ES-I3 (cell line): Measurements from ENCODE around the gene MEX3D.

ENCODE experiments used
- H3K36me3 ChIP-seq: 2 replicates; pipeline ENCODE4 v1.6.1; 2013; ENCODE audit warnings: mild to moderate bottlenecking, low read length, control low read depth, moderate library complexity; ENCODE audit not compliant: insufficient read depth
- H3K4me1 ChIP-seq: 2 replicates; pipeline ENCODE4 v1.6.1; 2013; ENCODE audit warnings: mild to moderate bottlenecking, control low read depth, low read length; ENCODE audit not compliant: insufficient read depth
- H3K9ac ChIP-seq: 2 replicates; pipeline ENCODE4 v1.6.1; 2013; ENCODE audit warnings: low read depth, mild to moderate bottlenecking, low read length, moderate library complexity
- H3K9me3 ChIP-seq: 2 replicates; pipeline ENCODE4 v1.6.1; 2013; ENCODE audit warnings: mild to moderate bottlenecking, low read length, moderate library complexity; ENCODE audit not compliant: control insufficient read depth, insufficient read depth

The MEX3D gene

DNA sequence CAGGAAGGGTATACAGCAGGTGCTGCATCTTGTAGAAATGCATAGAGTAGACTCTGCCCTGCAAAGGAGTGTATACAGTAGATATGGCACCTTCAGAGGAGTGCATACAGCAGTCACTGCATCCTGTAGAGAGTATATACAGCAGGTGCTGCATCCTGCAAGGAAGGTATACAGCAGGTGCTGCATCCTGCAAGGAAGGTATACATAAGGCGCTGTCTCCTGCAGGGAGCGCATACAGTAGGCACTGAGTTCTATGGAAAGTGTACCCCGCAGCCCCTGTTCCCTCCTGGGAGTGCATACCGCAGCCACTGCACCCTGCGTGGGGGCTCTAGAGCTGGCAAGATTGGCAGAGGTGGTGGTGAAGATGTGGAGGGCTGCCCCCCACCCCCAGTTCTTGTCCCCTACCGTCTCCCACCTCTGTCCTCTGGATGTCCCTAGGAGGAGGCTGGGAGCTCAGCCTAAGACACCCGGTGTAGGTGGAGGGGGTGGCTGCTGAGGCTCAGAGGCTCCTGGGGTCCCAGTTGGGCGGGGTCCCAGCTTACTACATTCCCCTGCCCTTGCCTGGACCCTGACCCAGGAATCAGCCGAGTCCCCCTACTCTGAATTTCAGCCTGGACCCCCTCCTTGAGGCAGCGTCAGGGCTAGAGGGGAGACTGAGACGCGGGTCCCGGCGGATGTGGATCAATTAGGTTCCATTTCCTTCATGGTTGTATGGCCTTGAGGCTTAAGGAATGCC, 53.0 kb downstream of the MEX3D start:
- Histone ChIP-seq H3K9ac (no peak overlapping the region), H3K9me3 (no peaks in the 10 kb centered on the region), H3K36me3 (no peaks in the 10 kb centered on the region), H3K4me1 (no peaks in the 10 kb centered on the region)

DNA sequence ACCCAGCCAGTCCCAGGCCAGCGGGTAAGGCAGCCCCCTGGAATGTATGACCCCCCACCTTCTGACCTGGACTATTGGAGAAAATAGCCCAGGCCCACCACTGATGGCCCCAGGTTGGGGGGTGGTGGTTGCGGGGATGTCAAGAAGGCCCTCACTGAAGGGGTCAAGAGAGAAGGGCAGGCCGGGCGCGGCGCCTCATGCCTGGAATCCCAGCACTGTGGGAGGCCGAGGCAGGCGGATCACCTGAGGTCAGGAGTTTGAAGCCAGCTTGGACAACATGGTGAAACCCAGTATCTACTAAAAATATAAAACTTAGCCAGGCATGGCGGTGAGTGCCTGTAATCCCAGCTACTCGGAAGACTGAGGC, 53.8 kb downstream of the MEX3D start:
- Histone ChIP-seq H3K4me1 (no peaks in the 10 kb centered on the region), H3K9me3 (no peaks in the 10 kb centered on the region), H3K36me3 (no peaks in the 10 kb centered on the region), H3K9ac (no peak overlapping the region)

DNA sequence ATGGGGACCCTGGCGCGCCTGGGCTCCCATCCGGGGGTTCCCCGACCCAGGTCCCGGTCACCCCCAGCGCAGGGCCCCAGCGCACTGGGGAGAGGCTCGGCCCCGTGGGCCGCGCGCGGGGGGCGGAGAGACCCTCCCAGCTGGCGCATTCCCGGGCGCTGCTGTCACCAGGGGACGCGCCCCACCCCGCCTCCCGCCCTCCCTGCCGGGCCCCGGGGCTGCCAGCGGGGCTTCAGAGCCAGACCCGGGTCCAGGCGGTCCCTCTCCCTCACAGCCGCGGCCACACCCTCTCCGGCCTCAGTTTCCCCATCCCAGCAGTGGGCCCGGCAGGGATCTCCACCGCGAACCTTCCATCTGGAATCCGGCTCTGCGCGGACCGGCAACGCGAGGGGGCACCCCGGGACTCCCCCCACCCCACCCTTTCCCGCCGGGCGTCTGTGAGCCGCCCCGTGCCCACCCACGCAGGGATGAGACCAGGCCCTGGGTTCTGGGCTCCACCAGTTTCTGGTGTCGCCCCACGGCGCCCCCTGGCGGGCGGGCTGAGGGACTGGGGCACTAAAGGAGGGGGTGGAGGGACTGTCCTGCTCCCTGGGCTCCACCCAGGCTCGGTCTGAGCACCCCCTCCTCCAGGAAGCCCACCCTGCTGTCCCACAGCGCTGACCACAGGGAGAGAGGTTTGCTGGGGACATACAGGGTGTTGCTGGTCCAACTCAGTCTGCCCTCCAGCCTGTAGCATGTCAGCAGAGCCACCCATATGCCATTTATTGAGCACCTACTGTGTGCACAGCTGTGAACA, 54.4 kb downstream of the MEX3D start:
- no peaks in the 10 kb centered on the region for H3K36me3 ChIP-seq
- no peaks in the 10 kb centered on the region for H3K9me3 ChIP-seq
- peak overlapping the region; percentile 24; the same call in 1 of the 2 replicates for H3K9ac ChIP-seq
- H3K4me1 ChIP-seq, result no peaks in the 10 kb centered on the region

DNA sequence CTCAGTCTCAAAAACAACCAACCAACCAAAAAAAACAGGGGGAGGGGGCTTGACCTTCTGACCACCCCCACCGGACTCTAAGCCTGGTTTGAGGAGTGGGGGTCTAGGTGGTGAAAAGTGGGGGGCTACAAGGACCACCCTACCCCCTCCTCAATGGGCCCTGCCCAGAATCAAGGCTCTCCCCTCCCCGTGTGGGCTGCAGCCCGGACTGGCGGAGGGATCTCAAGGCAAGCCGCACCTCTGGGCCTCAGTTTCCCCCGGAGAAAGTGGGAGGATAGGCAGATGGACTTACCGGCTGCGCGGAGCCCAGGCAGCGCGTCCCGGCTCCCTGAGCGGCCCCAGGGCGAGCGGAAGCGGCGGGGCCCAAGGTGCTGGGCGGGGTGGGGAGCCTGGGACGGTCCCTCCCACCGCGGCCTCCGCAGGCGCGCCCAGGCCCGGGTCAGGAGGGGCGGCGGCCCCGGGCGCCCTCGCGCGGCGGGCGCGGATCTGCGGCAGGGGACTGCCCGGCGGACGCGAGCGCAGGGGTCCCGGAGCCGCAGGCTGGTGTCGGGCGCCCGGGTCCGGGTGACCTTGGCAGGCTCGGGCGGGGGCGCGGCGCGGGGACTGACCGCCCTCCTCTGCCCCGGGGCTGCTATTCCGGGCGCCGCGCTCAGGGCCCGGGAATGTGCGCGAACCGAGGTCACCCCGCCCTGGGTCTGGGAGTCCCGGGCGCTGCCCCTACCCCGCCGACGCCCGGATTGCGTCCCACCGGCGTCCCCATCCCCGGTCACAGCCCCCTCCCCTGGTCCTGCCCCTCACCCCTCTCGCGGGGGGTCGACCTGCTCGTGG, 55.2 kb downstream of the MEX3D start, which contains the start of gene ADAMTSL5:
ADAMTSL5 (minus strand) TSS at position 349 of the 828 bp plus-strand sequence. CDS start 2,076 bp downstream, outside the sequence.
- Histone ChIP-seq H3K36me3 (no peaks in the 10 kb centered on the region), H3K4me1 (no peaks in the 10 kb centered on the region), H3K9me3 (no peaks in the 10 kb centered on the region), H3K9ac (peak within 1 kb of the TSS; percentile 24; the same call in 1 of the 2 replicates)

DNA sequence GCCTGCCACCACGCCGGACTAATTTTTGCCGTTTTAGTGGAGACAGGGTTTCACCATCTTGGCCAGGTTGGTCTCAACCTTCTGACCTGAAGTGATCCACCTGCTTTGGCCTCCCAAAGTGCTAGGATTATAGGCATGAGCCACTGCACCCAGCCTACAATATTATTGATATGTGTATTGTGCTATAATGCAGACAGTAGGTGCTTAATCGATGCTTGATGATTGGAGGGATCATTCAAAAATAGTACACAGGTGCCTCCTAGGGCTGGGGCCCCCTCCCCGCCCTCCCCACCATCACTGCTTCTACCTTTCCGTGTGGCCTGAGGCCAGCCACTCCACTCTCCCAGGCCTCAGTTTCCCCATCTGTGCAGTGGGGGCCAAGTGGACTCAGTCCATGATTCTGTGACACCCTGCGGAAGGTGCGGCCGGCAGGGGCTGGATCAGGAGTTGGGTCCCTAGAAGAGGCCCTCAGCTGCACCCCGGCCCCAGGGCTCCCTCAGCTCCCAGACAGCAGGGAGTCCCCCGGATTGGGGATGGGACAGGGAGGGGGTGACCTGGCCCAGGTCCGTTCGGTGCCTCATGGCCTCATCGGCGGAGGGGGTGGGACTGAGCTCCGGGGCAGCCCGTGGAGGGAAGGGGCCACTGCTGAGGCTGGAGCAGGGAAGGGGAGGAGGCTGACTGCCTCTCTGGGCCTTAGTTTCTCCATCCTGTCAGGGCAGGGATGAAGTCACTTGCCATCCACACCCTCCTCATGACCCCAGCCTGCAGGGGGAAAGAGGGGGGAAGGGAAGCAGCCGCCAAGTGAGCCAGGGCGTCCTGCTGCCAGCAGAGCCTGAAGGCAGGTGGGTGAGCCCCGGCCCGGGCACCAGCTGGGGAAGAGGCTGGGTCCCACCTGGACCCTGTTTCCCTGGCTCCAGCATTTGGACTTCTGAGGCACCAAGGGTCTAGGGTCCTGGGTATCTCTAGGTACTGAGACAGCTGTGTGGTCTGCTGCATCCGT, 56.5 kb downstream of the MEX3D start:
- Histone ChIP-seq H3K4me1 (no peaks in the 10 kb centered on the region), H3K9me3 (no peaks in the 10 kb centered on the region), H3K9ac (no peak overlapping the region), H3K36me3 (no peaks in the 10 kb centered on the region)

- Histone ChIP-seq H3K4me1 (no peaks in the 10 kb centered on the region), H3K9ac (no peak overlapping the region), H3K36me3 (no peaks in the 10 kb centered on the region), H3K9me3 (no peaks in the 10 kb centered on the region)
Measured at GRCh38 chr19:1510807-1511206, 57.3 kb downstream of the MEX3D start.

GRCh38 chr19:1510442-1510806, 57.7 kb downstream of the MEX3D start:
- no peak overlapping the region for H3K9ac ChIP-seq
- no peaks in the 10 kb centered on the region for H3K4me1 ChIP-seq
- H3K36me3 ChIP-seq, result no peaks in the 10 kb centered on the region
- no peaks in the 10 kb centered on the region for H3K9me3 ChIP-seq

DNA sequence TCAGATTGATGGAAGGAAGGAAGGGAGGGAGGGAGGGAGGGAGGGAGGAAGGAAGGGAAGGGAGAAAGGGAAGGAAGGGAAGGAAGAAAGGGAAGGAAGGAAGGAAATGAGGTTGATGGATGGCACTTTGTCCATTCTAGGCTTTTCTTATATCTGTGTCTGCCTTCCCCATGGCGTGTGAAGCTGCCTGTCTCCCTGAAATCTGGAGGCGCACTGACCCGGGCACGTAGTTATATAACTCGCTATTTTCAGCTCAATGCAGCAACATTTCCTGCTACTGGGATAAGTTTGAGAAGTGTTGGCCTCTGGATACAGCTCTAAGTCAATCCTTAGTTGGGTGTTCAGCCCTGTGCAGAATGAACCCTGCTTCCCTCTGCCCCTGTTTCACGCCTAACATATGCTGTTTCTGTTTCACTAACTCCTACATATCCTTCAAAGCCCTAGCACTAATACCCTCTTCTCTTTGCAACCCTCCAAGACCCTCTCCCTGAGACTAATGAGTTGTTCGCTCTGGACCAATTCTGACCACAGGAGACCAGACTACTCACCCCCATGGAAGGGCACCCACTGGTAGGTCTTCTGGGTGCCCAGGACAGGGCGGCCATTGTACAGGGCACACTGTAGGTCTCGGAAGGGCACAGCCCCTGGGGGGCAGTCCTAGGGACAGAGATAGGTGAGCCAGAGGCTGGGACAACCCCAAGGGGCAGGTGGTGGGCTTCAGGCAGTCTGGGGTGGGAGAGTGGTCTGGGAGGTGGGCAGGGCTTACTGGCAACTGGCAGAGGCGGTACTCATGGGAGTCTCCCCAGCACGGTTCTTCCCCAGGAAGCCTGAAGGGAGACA, 58.3 kb downstream of the MEX3D start:
- no peaks in the 10 kb centered on the region for H3K9me3 ChIP-seq
- no peak overlapping the region for H3K9ac ChIP-seq
- no peaks in the 10 kb centered on the region for H3K36me3 ChIP-seq
- no peaks in the 10 kb centered on the region for H3K4me1 ChIP-seq

- H3K9ac ChIP-seq, result peak overlapping the region; percentile 36; the same call in 1 of the 2 replicates
Measured at GRCh38 chr19:1508507-1508856, 59.6 kb downstream of the MEX3D start.

GRCh38 chr19:1507763-1508506, 60.2 kb downstream of the MEX3D start:
- H3K9ac ChIP-seq, result peak overlapping the region; percentile 63
- H3K36me3 ChIP-seq, result no peaks in the 10 kb centered on the region
- H3K9me3 ChIP-seq, result no peaks in the 10 kb centered on the region
- H3K4me1 ChIP-seq, result peaks cover 3% of the 10 kb centered on the region; the same call in 1 of the 2 replicates

More at GRCh38 chr19:1508507-1508856, 59.6 kb downstream of the MEX3D start:
- H3K9me3 ChIP-seq, result no peaks in the 10 kb centered on the region
- no peaks in the 10 kb centered on the region for H3K36me3 ChIP-seq
- H3K4me1 ChIP-seq, result no peaks in the 10 kb centered on the region; the same call in 1 of the 2 replicates

DNA sequence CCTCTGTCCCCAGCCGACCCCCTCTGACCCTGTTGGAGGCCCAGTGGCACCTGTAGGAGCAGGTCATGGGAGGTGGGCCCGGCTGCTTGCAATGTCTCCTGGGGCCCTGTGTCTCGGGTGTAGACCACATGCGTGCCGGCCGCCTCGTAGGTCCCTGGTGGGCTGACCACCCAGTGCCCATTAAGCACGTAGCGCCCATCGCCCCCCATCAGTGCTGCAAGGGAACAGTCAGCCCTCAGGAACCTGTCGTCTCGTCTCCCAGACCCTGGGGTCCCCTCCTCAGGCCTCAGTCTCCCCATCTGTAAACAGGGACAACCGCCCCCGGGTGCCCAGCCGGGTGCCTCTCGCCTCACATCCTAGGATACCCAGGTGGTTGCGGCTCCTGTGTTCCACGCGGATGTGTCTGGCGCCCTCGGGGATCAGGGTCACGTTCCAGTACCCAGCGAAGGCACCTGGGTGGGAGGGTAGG, 60.9 kb downstream of the MEX3D start:
- no peaks in the 10 kb centered on the region for H3K36me3 ChIP-seq
- H3K4me1 ChIP-seq, result peaks cover 4% of the 10 kb centered on the region; the same call in 1 of the 2 replicates
- no peaks in the 10 kb centered on the region for H3K9me3 ChIP-seq
- H3K9ac ChIP-seq, result peak overlapping the region; percentile 63; the same call in 1 of the 2 replicates
